IPS DF 6.9 (cell line): ENCODE results near the gene TSC22D3.

ENCODE experiments used
- DNase-seq: peaks from one replicate; pipeline ENCODE4 v3.0.0-alpha.2; 2013; ENCODE audit warnings: low read depth, low spot score
- H3K27ac ChIP-seq: one replicate; pipeline ENCODE4 v1.5.1; 2013; ENCODE audit warnings: low read length, control low read depth
- H3K27me3 ChIP-seq: 2 replicates; pipeline ENCODE4 v1.6.1; 2013; ENCODE audit warnings: mild to moderate bottlenecking, low read length; ENCODE audit not compliant: control insufficient read depth, insufficient read depth
- H3K36me3 ChIP-seq: 2 replicates; pipeline ENCODE4 v1.6.1; 2013; ENCODE audit warnings: low read length; ENCODE audit not compliant: control insufficient read depth, insufficient read depth
- H3K4me1 ChIP-seq: 2 replicates; pipeline ENCODE4 v1.6.1; 2013; ENCODE audit warnings: low read length; ENCODE audit not compliant: control insufficient read depth, insufficient read depth
- H3K4me3 ChIP-seq: 2 replicates; pipeline ENCODE4 v1.5.1; 2013; ENCODE audit warnings: mild to moderate bottlenecking, low read length
- H3K9me3 ChIP-seq: 2 replicates; pipeline ENCODE4 v1.6.1; 2013; ENCODE audit warnings: low read length, inconsistent platforms; ENCODE audit not compliant: control insufficient read depth, insufficient read depth
- WGBS: extraction: QIAGEN DNeasy Blood & Tissue Kit; methylation state at CpG from one replicate; pipeline ENCODE4 v1.1.7; 2013; ENCODE audit warnings: mixed read lengths, missing lambda C conversion rate; ENCODE audit not compliant: insufficient read length, insufficient coverage; 5-methylcytosine and 5-hydroxymethylcytosine counted together

Gene TSC22D3

DNA sequence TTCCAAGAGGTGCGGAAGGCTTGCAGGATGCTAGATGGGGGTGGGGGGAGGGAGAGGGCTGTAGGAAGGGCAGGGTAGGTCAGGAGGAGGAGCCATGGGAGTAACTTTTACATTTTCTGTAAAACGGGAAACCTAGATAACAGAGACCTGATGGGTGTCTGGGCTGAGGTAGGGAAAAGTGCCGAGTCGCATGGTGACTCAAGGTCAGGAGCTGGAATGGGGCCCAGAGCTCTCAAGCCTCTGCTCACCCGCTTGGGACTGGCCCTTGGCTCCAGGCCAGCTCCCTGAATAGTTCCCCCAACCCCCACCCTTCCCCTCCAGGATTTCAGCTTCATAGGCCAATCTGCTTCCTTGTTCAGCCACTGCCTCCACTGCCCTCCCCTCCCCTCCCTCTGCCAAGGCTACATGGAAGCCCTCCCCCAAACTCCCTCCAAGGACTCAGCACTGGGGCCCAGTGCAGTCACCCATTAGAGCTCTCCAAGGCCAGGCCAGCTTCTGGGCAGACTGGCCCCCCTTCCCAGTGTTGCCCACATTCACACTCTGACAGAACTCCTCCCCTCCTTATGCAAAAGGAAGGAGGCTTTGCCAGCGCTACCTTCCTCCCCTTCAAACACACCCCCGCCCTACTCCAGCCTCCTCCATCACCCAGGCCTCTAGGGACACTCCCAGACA, 43.6 kb downstream of the TSC22D3 start:
- Histone ChIP-seq H3K27me3 (no peaks in the 10 kb centered on the region), H3K4me3 (no peak overlapping the region), H3K36me3 (no peaks in the 10 kb centered on the region), H3K27ac (no peak overlapping the region), H3K4me1 (peaks cover 8% of the 10 kb centered on the region), H3K9me3 (no peaks in the 10 kb centered on the region)
- no peak for DNase-seq
- no CpG with 5 or more reads among the region's 7 CpGs for WGBS

DNA sequence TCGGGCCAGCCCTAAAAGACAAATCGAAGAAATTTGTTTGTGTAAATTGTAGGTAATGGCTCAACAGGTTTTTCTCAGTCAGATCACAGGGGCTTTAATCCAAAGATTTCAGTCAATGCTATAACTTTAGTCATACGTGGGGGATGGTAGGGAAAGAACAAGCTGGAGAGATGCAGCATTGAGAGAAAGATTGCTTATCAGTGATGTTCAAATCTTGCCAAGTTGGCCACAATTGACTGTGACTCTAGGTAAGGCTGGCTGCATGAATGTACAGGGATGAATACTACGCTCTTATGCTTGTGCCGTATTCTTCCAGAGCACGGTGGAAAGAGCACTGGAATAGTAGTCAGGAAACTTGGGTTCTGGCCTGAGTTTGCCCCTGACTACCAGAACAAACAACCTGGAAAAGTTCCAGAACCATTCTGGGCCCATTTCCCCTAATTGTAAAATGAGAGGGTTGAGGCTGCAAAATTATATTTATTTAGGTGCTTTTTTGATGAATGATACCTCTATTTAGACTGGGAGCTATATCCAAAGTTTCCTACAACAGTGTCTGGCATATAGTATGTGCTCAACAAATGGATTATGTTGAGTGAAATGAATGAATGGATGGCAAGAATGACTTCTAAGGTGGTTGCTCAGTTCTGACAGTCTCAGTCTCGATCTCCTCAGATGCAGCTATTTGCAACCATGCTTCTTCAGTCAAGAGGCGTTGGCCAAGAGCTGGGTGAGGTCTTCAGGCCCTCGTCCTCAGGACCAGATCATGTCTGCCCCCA, 44.4 kb downstream of the TSC22D3 start:
- Histone ChIP-seq H3K27ac (no peak overlapping the region), H3K36me3 (no peaks in the 10 kb centered on the region), H3K27me3 (no peaks in the 10 kb centered on the region), H3K4me1 (peaks cover 4% of the 10 kb centered on the region), H3K9me3 (no peaks in the 10 kb centered on the region), H3K4me3 (no peak overlapping the region)
- no CpG with 5 or more reads among the region's 9 CpGs for WGBS
- DNase-seq = no peak

DNA sequence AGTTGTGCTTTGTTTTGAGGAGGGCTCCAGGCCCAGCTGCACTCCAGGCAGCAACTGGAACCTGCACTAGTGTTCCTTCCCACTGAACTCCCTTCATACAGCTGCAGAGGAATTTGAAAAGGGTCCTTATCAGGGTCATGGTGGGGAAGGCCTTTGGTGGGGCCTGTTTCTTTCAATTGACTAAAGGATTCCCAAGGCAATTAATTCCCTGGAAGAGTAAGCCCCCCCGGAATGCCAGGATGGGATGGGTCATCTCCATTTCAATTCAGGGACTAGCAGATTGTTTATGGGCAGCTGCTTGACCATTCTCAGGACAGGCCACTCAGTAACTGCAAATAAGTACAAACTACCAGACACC, 45.3 kb downstream of the TSC22D3 start:
- no peaks in the 10 kb centered on the region for H3K36me3 ChIP-seq
- no peaks in the 10 kb centered on the region for H3K9me3 ChIP-seq
- DNase-seq = no peak
- H3K27me3 ChIP-seq = no peaks in the 10 kb centered on the region
- H3K27ac ChIP-seq = no peak overlapping the region
- WGBS = no CpG with 5 or more reads among the region's 1 CpG
- H3K4me3 ChIP-seq = no peak overlapping the region
- peaks cover 4% of the 10 kb centered on the region for H3K4me1 ChIP-seq

DNA sequence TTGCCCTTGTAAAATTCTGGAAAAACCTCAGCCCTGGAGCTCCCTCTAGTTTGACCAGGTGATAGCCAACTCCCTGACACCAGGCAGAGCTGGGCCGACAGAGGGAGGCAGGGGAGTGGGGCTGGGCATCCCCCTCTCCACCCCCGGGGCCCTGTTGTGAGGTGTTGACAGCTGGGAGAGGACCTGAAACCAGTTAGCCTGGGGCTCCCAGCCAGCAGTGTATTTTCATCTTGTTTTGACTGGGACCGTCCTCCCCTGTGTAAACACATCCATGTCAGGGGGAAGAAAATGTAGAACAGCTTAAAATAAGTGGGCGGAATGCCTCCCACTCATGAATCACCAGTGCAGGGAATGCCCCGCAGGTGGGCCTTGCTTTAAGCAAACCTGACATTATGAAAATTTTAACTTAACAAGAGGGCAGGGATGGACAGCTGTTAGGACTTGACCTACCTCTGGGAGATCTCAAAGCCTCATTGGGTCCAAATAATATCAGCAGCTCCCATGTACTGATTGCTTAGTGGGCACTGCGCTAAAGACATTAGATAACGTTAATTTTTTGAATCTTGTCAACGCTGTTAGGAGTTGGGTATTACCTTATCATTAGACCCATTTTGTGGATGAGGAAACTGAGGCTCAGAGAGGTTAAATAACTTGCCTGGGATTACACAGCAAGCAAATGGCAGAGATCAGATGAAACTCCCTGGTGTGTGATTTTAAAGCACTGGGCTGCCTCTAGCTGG, 45.9 kb downstream of the TSC22D3 start:
- Histone ChIP-seq H3K9me3 (no peaks in the 10 kb centered on the region), H3K27ac (no peak overlapping the region), H3K36me3 (no peaks in the 10 kb centered on the region), H3K4me3 (no peak overlapping the region), H3K4me1 (peaks cover 4% of the 10 kb centered on the region), H3K27me3 (no peaks in the 10 kb centered on the region)
- DNase-seq = no peak
- no CpG with 5 or more reads among the region's 8 CpGs for WGBS

DNA sequence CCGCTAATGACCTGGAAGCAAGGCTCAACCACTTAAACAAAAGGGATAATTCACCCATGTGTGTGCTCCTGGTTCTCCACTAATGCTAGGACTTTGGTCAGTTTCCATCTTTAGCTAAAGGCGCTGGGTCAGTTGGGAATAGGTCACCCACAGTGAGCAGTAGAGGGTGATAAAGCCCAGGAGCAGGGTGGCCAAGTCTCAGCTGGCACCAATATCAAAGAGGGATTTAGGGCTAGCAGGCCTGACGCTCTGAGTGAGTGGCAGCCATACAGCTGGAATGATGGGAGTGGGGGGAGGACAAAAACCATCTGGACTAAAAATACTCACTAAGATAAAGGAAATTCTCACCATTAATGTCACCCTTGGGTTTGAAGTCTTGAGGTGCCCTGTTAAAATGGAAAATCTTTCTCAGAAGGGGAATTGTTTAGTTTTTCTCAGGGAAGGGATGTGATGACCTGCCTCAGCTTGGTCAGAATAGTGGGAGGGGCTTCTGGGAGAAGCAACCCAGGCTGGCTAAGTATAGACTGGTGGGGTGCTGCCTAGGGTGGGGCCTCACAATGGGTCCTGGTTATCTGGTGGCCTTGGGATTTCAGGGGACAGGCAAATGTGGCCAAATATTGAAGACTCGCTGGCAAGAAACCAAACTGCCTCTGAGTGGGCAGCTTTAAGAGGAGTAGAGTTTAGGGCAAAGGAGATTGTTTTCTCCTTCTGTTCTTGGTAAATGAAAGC, 47.1 kb downstream of the TSC22D3 start:
- Histone ChIP-seq H3K36me3 (no peaks in the 10 kb centered on the region), H3K27ac (no peak overlapping the region), H3K4me1 (peaks cover 4% of the 10 kb centered on the region), H3K4me3 (no peak overlapping the region), H3K27me3 (no peaks in the 10 kb centered on the region), H3K9me3 (no peaks in the 10 kb centered on the region)
- DNase-seq = no peak
- no CpG with 5 or more reads among the region's 4 CpGs for WGBS

DNA sequence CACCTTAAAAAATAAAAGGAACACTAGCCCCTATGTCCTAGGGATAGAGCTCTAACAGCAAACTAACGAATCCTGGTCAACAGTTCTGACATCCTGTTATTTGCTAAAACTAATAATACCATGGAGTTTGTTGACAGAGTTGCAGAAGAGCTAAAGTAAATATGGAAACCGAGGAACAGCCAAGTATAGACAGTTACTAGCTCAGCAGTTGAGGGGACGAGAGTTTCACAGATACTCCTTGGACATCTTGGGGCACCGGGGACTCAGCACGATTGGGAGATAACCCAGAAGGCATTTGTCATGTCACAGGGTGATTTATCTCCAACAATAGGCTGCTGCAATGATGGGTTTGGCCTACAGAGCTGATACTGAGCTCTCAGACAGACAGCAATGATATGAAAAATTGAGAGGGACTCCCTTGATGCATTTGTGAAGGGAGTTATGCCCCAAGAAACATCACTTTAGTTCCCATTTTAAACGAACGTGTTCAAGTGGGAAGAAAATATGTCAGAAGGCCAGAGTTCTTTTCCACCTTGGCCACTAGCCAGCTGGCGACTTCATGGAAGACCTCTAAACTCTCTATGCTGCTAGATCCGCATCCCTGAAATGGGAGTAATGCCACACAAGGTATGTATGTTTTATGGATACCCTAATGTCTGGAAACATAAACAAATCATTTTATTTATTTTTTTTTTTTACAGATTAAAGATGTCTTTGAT, 48.6 kb downstream of the TSC22D3 start:
- no CpG with 5 or more reads among the region's 9 CpGs for WGBS
- Histone ChIP-seq H3K27me3 (no peaks in the 10 kb centered on the region), H3K4me1 (peaks cover 4% of the 10 kb centered on the region), H3K36me3 (no peaks in the 10 kb centered on the region), H3K4me3 (no peak overlapping the region), H3K27ac (no peak overlapping the region), H3K9me3 (no peaks in the 10 kb centered on the region)
- no peak for DNase-seq

DNA sequence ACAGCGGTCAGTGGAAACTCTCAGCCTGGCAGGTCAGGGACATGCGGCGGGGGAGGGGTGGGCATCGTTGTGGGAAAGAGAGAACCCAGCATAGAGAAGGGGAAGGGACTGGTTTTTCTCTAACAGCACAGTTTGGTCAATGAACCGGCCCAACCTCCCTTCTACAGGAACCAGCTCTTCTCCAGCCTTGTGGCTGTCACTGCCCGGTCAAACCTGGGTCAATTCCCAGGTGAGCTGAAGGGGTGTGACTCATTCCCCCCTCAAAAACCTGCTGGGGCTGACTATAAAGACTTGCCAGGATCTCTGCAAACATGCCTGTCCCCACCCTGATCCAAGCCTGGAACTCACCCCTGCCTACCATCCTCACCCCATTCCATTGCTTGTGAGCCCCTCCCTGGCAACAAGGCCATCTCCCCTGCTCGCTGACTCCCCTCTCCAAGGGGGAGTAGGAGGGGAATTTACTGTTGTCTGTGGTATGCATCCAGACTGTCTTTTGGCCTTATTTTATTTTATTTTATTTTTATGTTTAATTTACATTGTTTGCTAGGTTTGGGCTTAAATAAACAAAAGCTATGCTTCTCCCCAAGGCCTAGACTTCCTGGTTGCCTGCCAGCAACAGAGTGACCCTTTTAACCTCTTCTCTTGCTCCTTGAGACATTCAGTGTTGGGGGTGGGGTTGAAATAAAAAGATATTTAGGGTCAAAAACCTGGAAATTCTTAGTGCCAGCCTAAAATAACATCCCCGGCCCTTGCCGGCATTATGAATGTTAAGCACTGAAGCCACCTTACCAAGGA, 49.6 kb downstream of the TSC22D3 start:
- Histone ChIP-seq H3K4me1 (no peaks in the 10 kb centered on the region; the same call in 1 of the 2 replicates), H3K27ac (no peak overlapping the region), H3K36me3 (no peaks in the 10 kb centered on the region), H3K4me3 (no peak overlapping the region), H3K27me3 (no peaks in the 10 kb centered on the region), H3K9me3 (no peaks in the 10 kb centered on the region)
- no peak for DNase-seq
- WGBS = no CpG with 5 or more reads among the region's 9 CpGs

DNA sequence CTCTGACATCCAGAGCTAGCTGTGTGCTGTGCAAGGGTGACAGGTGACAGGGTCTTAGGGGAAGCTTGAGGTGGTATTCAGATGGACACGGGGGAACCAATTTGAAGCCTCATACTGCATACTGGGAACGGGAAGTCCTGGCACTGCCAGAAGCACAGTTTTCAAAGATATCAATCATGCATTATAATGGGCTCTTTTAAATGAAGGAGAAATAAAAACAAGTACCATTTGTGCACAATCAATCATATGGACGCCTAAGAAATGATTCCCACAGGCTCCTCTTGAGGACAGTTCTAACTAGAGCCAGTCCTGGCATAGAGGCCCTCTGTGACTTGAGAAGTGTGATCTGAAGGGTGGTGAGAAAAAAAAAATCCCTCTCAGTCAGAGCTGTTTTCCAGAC, 50.9 kb downstream of the TSC22D3 start:
- Histone ChIP-seq H3K9me3 (no peaks in the 10 kb centered on the region), H3K4me3 (no peak overlapping the region), H3K36me3 (no peaks in the 10 kb centered on the region), H3K27ac (no peak overlapping the region), H3K4me1 (no peaks in the 10 kb centered on the region), H3K27me3 (no peaks in the 10 kb centered on the region)
- no CpG with 5 or more reads among the region's 3 CpGs for WGBS
- no peak for DNase-seq

DNA sequence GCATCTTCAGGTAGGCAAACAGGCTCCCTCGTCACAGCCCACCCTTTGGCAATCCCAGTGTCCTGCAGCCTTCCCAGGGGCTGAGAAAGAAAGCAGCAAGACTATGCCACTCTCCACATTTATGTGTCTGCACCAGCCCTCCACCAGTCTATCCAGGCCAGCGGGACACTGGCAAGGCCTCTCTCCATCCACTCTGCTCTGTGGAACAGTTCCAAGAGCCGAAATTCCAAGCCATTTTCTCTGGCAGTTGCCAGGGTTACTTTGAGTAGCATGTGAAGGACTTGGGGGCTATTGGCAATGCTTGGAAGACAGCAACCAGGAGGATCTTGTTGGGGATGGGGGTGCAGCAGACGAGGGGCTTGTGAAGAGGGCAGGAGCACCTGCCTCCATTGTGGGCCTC, 52.1 kb downstream of the TSC22D3 start:
- no peak for DNase-seq
- H3K27ac ChIP-seq = no peak overlapping the region
- no peaks in the 10 kb centered on the region for H3K4me1 ChIP-seq

More for the DNA sequence above, 52.1 kb downstream of the TSC22D3 start:
- H3K9me3 ChIP-seq = no peaks in the 10 kb centered on the region
- H3K27me3 ChIP-seq = no peaks in the 10 kb centered on the region
- H3K36me3 ChIP-seq = no peaks in the 10 kb centered on the region
- WGBS = no CpG with 5 or more reads among the region's 4 CpGs
- H3K4me3 ChIP-seq = no peak overlapping the region
